Heart left ventricle (tissue), 13 donors: ENCODE data around the gene DDX10.

Source experiments
- POLR2A ChIP-seq, 2 donors: fragments of 450-650 bp; IDR thresholded peaks; one replicate each; pipeline ENCODE4 v1.6.1; 2017; ENCODE audit warnings: antibody characterized with exemption in 2 of 2, mild to moderate bottlenecking in 2 of 2, moderate library complexity in 2 of 2
- TF ChIP-seq, protein P1 (sequence below), 12 donors: fragments of 200-600 bp; sonication (generic) in 4 of 12; IDR thresholded peaks; one replicate each; pipeline versions ENCODE4 v1.5.0 to v1.8.0; 2018 to 2022; ENCODE audit warnings: antibody characterized with exemption in 12 of 12, mild to moderate bottlenecking in 5 of 12
- donor health status: ischemic (EF 13 %, LVEDD 7.1; RV severe dilation, severe dysfunction).
- donor health status: DM: no; HTN: yes; CAD: no.
- donor health status: DM: no; HTN: no; CAD: no.
- donor health status: ischemic (EF 25% LVEDD 6.9; RV normal size, moderate dysfunction).
- donor health status: ischemic (EF 25% LVEDD 5.7; RV mildly dilated, moderate dysfunction).
- donor health status: ischemic (EF 35%, LVEDD 5.7; RV mildly dilated, moderate dysfunction).
- donor health status: nonischemic (EF 11% LVEDD 7.7; RV severe dilation, severe dysfunction).
- donor health status: DM: yes; HTN: yes; CAD: no.
- donor health status: PGD.
- donor health status: ischemic (EF 29% LVEDD 5.4; RV normal size, mild dysfunction).
- donor health status: nonischemic (EF 23%, LVEDD 6.1; RV moderate dilation, normal function).

DNA sequence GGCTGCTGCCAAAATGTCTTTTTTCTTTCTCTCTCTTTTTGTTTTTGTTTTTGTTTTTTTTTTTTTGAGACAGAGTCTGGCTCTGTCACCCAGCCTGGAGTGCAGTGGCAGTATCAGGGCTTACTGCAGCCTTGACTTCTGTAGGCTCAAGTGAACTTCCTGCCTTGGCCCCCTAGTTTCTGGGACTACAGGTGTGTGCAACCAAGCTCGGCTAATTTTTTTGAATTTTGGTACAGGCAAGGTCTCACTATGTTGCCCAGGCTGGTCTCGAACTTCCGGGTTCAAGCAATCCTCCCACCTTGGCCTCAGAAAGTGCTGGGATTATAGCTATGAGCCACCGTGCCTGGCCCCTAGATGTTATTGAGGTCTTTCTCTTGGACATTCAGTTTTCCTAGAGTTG lies 2.2 kb upstream of the DDX10 start:
- TF ChIP-seq, protein P1, sequence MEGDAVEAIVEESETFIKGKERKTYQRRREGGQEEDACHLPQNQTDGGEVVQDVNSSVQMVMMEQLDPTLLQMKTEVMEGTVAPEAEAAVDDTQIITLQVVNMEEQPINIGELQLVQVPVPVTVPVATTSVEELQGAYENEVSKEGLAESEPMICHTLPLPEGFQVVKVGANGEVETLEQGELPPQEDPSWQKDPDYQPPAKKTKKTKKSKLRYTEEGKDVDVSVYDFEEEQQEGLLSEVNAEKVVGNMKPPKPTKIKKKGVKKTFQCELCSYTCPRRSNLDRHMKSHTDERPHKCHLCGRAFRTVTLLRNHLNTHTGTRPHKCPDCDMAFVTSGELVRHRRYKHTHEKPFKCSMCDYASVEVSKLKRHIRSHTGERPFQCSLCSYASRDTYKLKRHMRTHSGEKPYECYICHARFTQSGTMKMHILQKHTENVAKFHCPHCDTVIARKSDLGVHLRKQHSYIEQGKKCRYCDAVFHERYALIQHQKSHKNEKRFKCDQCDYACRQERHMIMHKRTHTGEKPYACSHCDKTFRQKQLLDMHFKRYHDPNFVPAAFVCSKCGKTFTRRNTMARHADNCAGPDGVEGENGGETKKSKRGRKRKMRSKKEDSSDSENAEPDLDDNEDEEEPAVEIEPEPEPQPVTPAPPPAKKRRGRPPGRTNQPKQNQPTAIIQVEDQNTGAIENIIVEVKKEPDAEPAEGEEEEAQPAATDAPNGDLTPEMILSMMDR (IDR thresholded peaks at IDR 0.05), result no peak
- no peak for TF ChIP-seq POLR2A (IDR thresholded peaks at IDR 0.05)
